GM19372 (cell line): ENCODE data around the gene B4GALT7.
"Not testable (repeated sequence)": the region's sequence is repeated elsewhere in the genome, so short reads cannot be mapped to it uniquely, and the experiment has no call there.

Experiments
- ATAC-seq: cut with Tn5 transposase; IDR thresholded peaks from one replicate; pipeline ENCODE4 v1.9.1; 2021; ENCODE audit warnings: mild to moderate bottlenecking, low read depth, moderate library complexity; ENCODE audit not compliant: unreplicated experiment

Gene B4GALT7

GRCh38 chr5:177608243-177609075 is 8.5 kb downstream of the B4GALT7 start:
- no peak for ATAC-seq

GRCh38 chr5:177609076-177610059 is 9.4 kb downstream of the B4GALT7 start:
- no peak for ATAC-seq

- no peak for ATAC-seq
Measured at GRCh38 chr5:177610131-177610769, 10.3 kb downstream of the B4GALT7 start.

- no peak for ATAC-seq
Measured at GRCh38 chr5:177610770-177611445, 11.0 kb downstream of the B4GALT7 start.

GRCh38 chr5:177611446-177612214 is 11.7 kb downstream of the B4GALT7 start:
- ATAC-seq = no peak

- no peak for ATAC-seq
Measured at GRCh38 chr5:177612215-177612673, 12.3 kb downstream of the B4GALT7 start.

GRCh38 chr5:177620560-177620959 is 20.6 kb downstream of the B4GALT7 start:
- no peak for ATAC-seq

GRCh38 chr5:177624172-177624571 is 24.2 kb downstream of the B4GALT7 start:
- not testable (repeated sequence) for ATAC-seq

- ATAC-seq = not testable (repeated sequence)
Measured at GRCh38 chr5:177630186-177630585, 30.3 kb downstream of the B4GALT7 start.

- not testable (repeated sequence) for ATAC-seq
Measured at GRCh38 chr5:177634912-177635311, 35.0 kb downstream of the B4GALT7 start.

GRCh38 chr5:177645462-177645861 is 45.5 kb downstream of the B4GALT7 start:
- not testable (repeated sequence) for ATAC-seq

GRCh38 chr5:177651235-177651634 is 51.3 kb downstream of the B4GALT7 start:
- ATAC-seq = not testable (repeated sequence)

- ATAC-seq = not testable (repeated sequence)
Measured at GRCh38 chr5:177657846-177658245, 57.9 kb downstream of the B4GALT7 start.

GRCh38 chr5:177658542-177658941 is 58.6 kb downstream of the B4GALT7 start:
- ATAC-seq = not testable (repeated sequence)
